Fibroblast of pulmonary artery (primary cell): ENCODE measurements around the gene PRTG.

Experiments used
- DNase-seq: peaks from one replicate; pipeline ENCODE4 v3.0.0-alpha.2; 2010; ENCODE audit warnings: low read depth
- H3K4me3 ChIP-seq: replicated peaks from 2 replicates; pipeline ENCODE4 v1.5.1; 2011; ENCODE audit warnings: low read depth, mild to moderate bottlenecking, control low read depth, low read length, moderate library complexity
- TF ChIP-seq, protein P1 (sequence below): IDR thresholded peaks from 2 replicates; pipeline ENCODE4 v1.5.1; 2011; ENCODE audit warnings: mild to moderate bottlenecking, control low read depth, low read length, inconsistent platforms; ENCODE audit errors: missing control alignments

The PRTG gene

GRCh38 chr15:55661428-55661827 lies 81.5 kb downstream of the PRTG start:
- TF ChIP-seq, protein P1, sequence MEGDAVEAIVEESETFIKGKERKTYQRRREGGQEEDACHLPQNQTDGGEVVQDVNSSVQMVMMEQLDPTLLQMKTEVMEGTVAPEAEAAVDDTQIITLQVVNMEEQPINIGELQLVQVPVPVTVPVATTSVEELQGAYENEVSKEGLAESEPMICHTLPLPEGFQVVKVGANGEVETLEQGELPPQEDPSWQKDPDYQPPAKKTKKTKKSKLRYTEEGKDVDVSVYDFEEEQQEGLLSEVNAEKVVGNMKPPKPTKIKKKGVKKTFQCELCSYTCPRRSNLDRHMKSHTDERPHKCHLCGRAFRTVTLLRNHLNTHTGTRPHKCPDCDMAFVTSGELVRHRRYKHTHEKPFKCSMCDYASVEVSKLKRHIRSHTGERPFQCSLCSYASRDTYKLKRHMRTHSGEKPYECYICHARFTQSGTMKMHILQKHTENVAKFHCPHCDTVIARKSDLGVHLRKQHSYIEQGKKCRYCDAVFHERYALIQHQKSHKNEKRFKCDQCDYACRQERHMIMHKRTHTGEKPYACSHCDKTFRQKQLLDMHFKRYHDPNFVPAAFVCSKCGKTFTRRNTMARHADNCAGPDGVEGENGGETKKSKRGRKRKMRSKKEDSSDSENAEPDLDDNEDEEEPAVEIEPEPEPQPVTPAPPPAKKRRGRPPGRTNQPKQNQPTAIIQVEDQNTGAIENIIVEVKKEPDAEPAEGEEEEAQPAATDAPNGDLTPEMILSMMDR = no peak
- no peak overlapping the region for H3K4me3 ChIP-seq
- DNase-seq = peak; percentile 21

GRCh38 chr15:55660153-55660552 lies 82.8 kb downstream of the PRTG start:
- TF ChIP-seq, protein P1 = no peak
- no peak for DNase-seq
- no peak overlapping the region for H3K4me3 ChIP-seq

- H3K4me3 ChIP-seq = no peak overlapping the region
- no peak for DNase-seq
- TF ChIP-seq, protein P1 = no peak
Measured at GRCh38 chr15:55659481-55659880, 83.5 kb downstream of the PRTG start.

DNA sequence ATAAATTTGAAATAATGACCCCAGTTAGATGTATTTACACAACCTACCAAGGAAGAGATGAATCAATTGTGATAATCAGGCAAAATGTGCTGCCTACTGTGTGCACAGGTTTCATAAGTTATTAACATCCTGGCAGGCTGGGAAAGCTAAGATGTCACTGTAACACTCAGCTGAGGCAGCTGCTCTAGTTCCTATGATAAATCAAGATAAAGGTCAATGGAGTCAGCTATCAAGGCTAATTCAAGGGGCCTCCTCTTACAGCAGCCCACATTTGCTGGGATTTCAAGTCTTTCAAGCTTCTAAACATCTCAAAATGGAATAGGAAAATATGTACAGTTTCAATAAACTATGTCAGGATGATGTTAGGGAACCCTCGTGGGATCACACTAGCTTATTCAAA lies 84.1 kb downstream of the PRTG start:
- no peak overlapping the region for H3K4me3 ChIP-seq
- TF ChIP-seq, protein P1 = no peak
- no peak for DNase-seq

GRCh38 chr15:55654561-55655031 lies 88.4 kb downstream of the PRTG start:
- TF ChIP-seq, protein P1 = no peak

GRCh38 chr15:55652909-55653495 lies 90.0 kb downstream of the PRTG start:
- TF ChIP-seq, protein P1 = no peak
- no peak for DNase-seq
- H3K4me3 ChIP-seq = no peak overlapping the region

More at GRCh38 chr15:55654561-55655031, 88.4 kb downstream of the PRTG start:
- DNase-seq = peak; percentile 32
- H3K4me3 ChIP-seq = no peak overlapping the region

DNA sequence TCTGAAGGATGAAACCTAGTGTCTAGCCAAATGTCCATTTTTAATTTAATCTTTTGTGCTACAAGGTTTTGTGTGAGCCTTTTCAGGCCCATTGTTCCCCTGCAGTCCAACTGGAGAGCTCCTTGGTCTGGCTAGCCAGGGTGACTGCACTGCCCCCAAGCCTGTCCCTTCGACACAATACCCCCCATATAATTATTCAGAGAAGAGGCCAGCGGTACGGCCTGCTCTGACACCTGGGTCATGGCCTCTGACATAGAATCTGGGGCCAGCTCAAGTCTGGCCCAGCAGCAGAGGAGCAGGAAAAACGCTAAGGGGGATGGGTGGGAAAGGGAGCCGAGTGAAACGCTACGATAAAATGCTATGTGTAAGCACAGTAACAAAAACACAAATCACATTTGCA lies 90.6 kb downstream of the PRTG start:
- no peak for DNase-seq
- no peak overlapping the region for H3K4me3 ChIP-seq
- TF ChIP-seq, protein P1 = no peak
